Smooth muscle cell (in vitro differentiated cells): ENCODE measurements around the gene NOL7. TPM values are rescaled to one million over a fixed set of nuclear protein-coding genes. Genes with fewer than 3 reads are reported as not detected.
A peak's percentile ranks its signal among the peaks of the same experiment; 100 is the strongest.

Experiments used
- DNase-seq: peaks from one replicate; lab custom pipeline; 2025; ENCODE audit not compliant: unreplicated experiment; lab: John Stamatoyannopoulos, UW
- H2AFZ ChIP-seq: fragments of 200-600 bp; sonication (generic); 2 replicates; pipeline ENCODE4 v1.6.0; 2016; ENCODE audit warnings: antibody characterized with exemption, low read depth, mild to moderate bottlenecking
- H3F3A ChIP-seq: fragments of 200-600 bp; sonication (generic); 2 replicates; pipeline ENCODE4 v1.6.0; 2017; ENCODE audit warnings: antibody characterized with exemption, low read depth
- H3K27ac ChIP-seq: fragments of 200-600 bp; sonication (generic); 2 replicates; pipeline ENCODE4 v1.5.1; 2016; ENCODE audit warnings: low read depth, mild to moderate bottlenecking
- H3K27me3 ChIP-seq: fragments of 200-600 bp; sonication (generic); 2 replicates; pipeline ENCODE4 v1.6.1; 2016; ENCODE audit warnings: low read depth, mild to moderate bottlenecking
- H3K36me3 ChIP-seq: fragments of 200-600 bp; sonication (generic); 2 replicates; pipeline ENCODE4 v1.5.1; 2016; ENCODE audit warnings: low read depth
- H3K4me1 ChIP-seq: fragments of 200-600 bp; sonication (generic); 2 replicates; pipeline ENCODE4 v1.5.1; 2016; ENCODE audit warnings: low read depth
- H3K4me2 ChIP-seq: fragments of 200-600 bp; sonication (generic); 2 replicates; pipeline ENCODE4 v1.6.0; 2016; ENCODE audit warnings: mild to moderate bottlenecking
- H3K4me3 ChIP-seq: fragments of 200-600 bp; sonication (generic); 2 replicates; pipeline ENCODE4 v1.5.1; 2016; ENCODE audit warnings: mild to moderate bottlenecking
- H3K79me2 ChIP-seq: fragments of 200-600 bp; sonication (generic); 2 replicates; pipeline ENCODE4 v1.6.0; 2016; ENCODE audit warnings: low read depth, mild to moderate bottlenecking
- H3K9ac ChIP-seq: fragments of 200-600 bp; sonication (generic); 2 replicates; pipeline ENCODE4 v1.6.0; 2016; ENCODE audit warnings: low read depth
- H3K9me3 ChIP-seq: fragments of 200-600 bp; sonication (generic); replicated peaks from 2 replicates; pipeline ENCODE4 v1.5.1; 2016; ENCODE audit warnings: low read depth
- H4K20me1 ChIP-seq: fragments of 200-600 bp; sonication (generic); 2 replicates; pipeline ENCODE4 v1.6.0; 2016; ENCODE audit warnings: low read depth
- CTCF ChIP-seq: fragments of 200-600 bp; sonication (generic); IDR thresholded peaks from 2 replicates; pipeline ENCODE4 v1.5.1; 2017; ENCODE audit warnings: borderline replicate concordance, mild to moderate bottlenecking, antibody characterized with exemption; ENCODE audit not compliant: insufficient read depth, poor library complexity, severe bottlenecking
- WGBS: methylation state at CpG from one replicate; pipeline ENCODE4 v1.1.7; 2016; ENCODE audit warnings: low lambda C conversion rate; 5-methylcytosine and 5-hydroxymethylcytosine counted together
- polyA plus RNA-seq: library from polyadenylated mRNA; unstranded; fragments of >200 nt; fragmentation: Nextera tagmentation; extraction: Ambion mirVana; gene quantifications from 2 replicates; pipeline ENCODE4 v1.2.1, GENCODE V29; 2016
- total RNA-seq: library from RNA; depleted of rRNA; stranded (reverse); fragments of >200 nt; gene quantifications from 2 replicates; pipeline ENCODE4 v1.2.3, GENCODE V29; 2014

NOL7 gene
- total and polyA plus RNA-seq, 2 experiments from 2014 or later: 104 to 120 TPM

- Histone ChIP-seq H3K79me2 (no peaks in the 10 kb centered on the region), H3K9ac (no peak overlapping the region), H3F3A (no peaks in the 10 kb centered on the region), H3K27ac (no peak overlapping the region), H3K36me3 (no peaks in the 10 kb centered on the region), H3K4me3 (no peak overlapping the region), H3K4me2 (no peak overlapping the region), H4K20me1 (no peaks in the 10 kb centered on the region), H3K27me3 (no peaks in the 10 kb centered on the region), H3K4me1 (no peaks in the 10 kb centered on the region), H3K9me3 (no peaks in the 10 kb centered on the region), H2AFZ (no peak overlapping the region)
- no peak for TF ChIP-seq CTCF
- WGBS: 96% methylated on average over 21 of the region's 21 CpGs
- no peak for DNase-seq
Measured at GRCh38 chr6:13591205-13591921, 23.8 kb upstream of the NOL7 start.

GRCh38 chr6:13593103-13593502 lies 22.0 kb upstream of the NOL7 start:
- 63% methylated on average over 6 of the region's 6 CpGs for WGBS
- no peak for DNase-seq
- H3K36me3 ChIP-seq: no peaks in the 10 kb centered on the region

GRCh38 chr6:13593720-13594119 lies 21.4 kb upstream of the NOL7 start:
- no peaks in the 10 kb centered on the region for H3K9me3 ChIP-seq
- H3K4me2 ChIP-seq: no peak overlapping the region
- no peaks in the 10 kb centered on the region for H3K27me3 ChIP-seq
- H2AFZ ChIP-seq: no peak overlapping the region
- H3K4me1 ChIP-seq: no peaks in the 10 kb centered on the region
- no peak overlapping the region for H3K9ac ChIP-seq
- no peaks in the 10 kb centered on the region for H3K36me3 ChIP-seq
- peak overlapping the region; percentile 29 for H3K27ac ChIP-seq
- no peak for DNase-seq
- 67% methylated on average over 6 of the region's 6 CpGs for WGBS
- no peaks in the 10 kb centered on the region for H4K20me1 ChIP-seq
- H3K79me2 ChIP-seq: no peaks in the 10 kb centered on the region
- no peak for TF ChIP-seq CTCF
- H3F3A ChIP-seq: no peaks in the 10 kb centered on the region
- no peak overlapping the region for H3K4me3 ChIP-seq

More at GRCh38 chr6:13593103-13593502, 22.0 kb upstream of the NOL7 start:
- H3K9ac ChIP-seq: no peak overlapping the region
- TF ChIP-seq CTCF: no peak
- no peak overlapping the region for H2AFZ ChIP-seq
- H3K4me2 ChIP-seq: no peak overlapping the region
- peak overlapping the region; percentile 29 for H3K27ac ChIP-seq
- H3K4me3 ChIP-seq: no peak overlapping the region
- no peaks in the 10 kb centered on the region for H3K4me1 ChIP-seq
- no peaks in the 10 kb centered on the region for H4K20me1 ChIP-seq
- H3F3A ChIP-seq: no peaks in the 10 kb centered on the region
- H3K79me2 ChIP-seq: no peaks in the 10 kb centered on the region
- H3K27me3 ChIP-seq: no peaks in the 10 kb centered on the region
- H3K9me3 ChIP-seq: no peaks in the 10 kb centered on the region

GRCh38 chr6:13597073-13597472 lies 18.1 kb upstream of the NOL7 start:
- Histone ChIP-seq H3K4me3 (no peak overlapping the region), H3F3A (no peaks in the 10 kb centered on the region), H3K79me2 (no peaks in the 10 kb centered on the region), H3K9ac (no peak overlapping the region), H3K36me3 (no peaks in the 10 kb centered on the region), H3K27me3 (no peaks in the 10 kb centered on the region), H4K20me1 (no peaks in the 10 kb centered on the region), H3K27ac (no peak overlapping the region), H3K9me3 (no peaks in the 10 kb centered on the region), H2AFZ (no peak overlapping the region), H3K4me1 (no peaks in the 10 kb centered on the region), H3K4me2 (no peak overlapping the region)
- 99% methylated on average over 4 of the region's 4 CpGs for WGBS
- DNase-seq: no peak
- no peak for TF ChIP-seq CTCF
